PC-9 (cell line): Measurements from ENCODE around the gene JPT1. TPM values are rescaled to one million over a fixed set of nuclear protein-coding genes. Genes with fewer than 3 reads are reported as not detected.

Source experiments
- BruUV-seq: library from RNA; stranded (reverse); fragments of 400-500 nt; replicated peaks from 2 replicates; lab custom pipeline; 2021; lab: Mats Ljungman, UMichigan
- CTCF ChIA-PET: fragments of 300-600 bp; sonication (Branson Sonifier 250); formaldehyde crosslinking; loops from one replicate; lab custom pipeline; 2022; ENCODE audit warnings: antibody characterized with exemption; lab: Charles Lee
- POLR2A ChIA-PET: fragments of 300-600 bp; sonication (Branson Sonifier 250); formaldehyde crosslinking; loops from one replicate; lab custom pipeline; 2022; ENCODE audit warnings: antibody characterized with exemption; ENCODE audit not compliant: unreplicated experiment; lab: Charles Lee
- DNase-seq, 2 experiments: peaks; one replicate each; pipeline versions ENCODE4 v3.0.0 to v3.0.0-alpha.2; 2015 to 2022; ENCODE audit warnings: mixed read lengths in 1 of 2
- H2AFZ ChIP-seq: fragments of 200-600 bp; sonication (generic); 2 replicates; pipeline ENCODE4 v1.8.1; 2017; ENCODE audit warnings: antibody characterized with exemption
- H3F3A ChIP-seq: fragments of 200-600 bp; sonication (generic); 2 replicates; pipeline ENCODE4 v1.8.1; 2017; ENCODE audit warnings: antibody characterized with exemption, mild to moderate bottlenecking, low read depth; ENCODE audit not compliant: insufficient read depth
- H3K27ac ChIP-seq: fragments of 200-600 bp; sonication (generic); 2 replicates; pipeline ENCODE4 v1.6.1; 2016; ENCODE audit warnings: mixed run types
- H3K27me3 ChIP-seq: fragments of 200-600 bp; sonication (generic); 2 replicates; pipeline ENCODE4 v1.6.1; 2016; ENCODE audit warnings: low read depth, mixed run types; ENCODE audit not compliant: insufficient read depth
- H3K36me3 ChIP-seq: fragments of 200-600 bp; sonication (generic); 2 replicates; pipeline ENCODE4 v1.6.1; 2016; ENCODE audit warnings: low read depth, mixed run types
- H3K4me1 ChIP-seq: fragments of 200-600 bp; sonication (generic); replicated peaks from 2 replicates; pipeline ENCODE4 v1.6.1; 2016; ENCODE audit warnings: mixed run types; ENCODE audit not compliant: insufficient read depth
- H3K4me2 ChIP-seq: fragments of 200-600 bp; sonication (generic); 2 replicates; pipeline ENCODE4 v1.6.1; 2017; ENCODE audit warnings: mixed run types
- H3K4me3 ChIP-seq: fragments of 200-600 bp; sonication (generic); 2 replicates; pipeline ENCODE4 v1.6.1; 2016; ENCODE audit warnings: mixed run types
- H3K79me2 ChIP-seq: fragments of 200-600 bp; sonication (generic); 2 replicates; pipeline ENCODE4 v1.6.1; 2017; ENCODE audit warnings: low read depth, mixed run types
- H3K9me2 ChIP-seq: fragments of 200-600 bp; sonication (generic); 2 replicates; pipeline ENCODE4 v1.8.1; 2017; ENCODE audit warnings: mild to moderate bottlenecking; ENCODE audit not compliant: insufficient read depth
- H3K9me3 ChIP-seq: fragments of 200-600 bp; sonication (generic); 2 replicates; pipeline ENCODE4 v1.8.1; 2016; ENCODE audit warnings: low read depth; ENCODE audit not compliant: insufficient read depth
- H4K20me1 ChIP-seq: fragments of 200-600 bp; sonication (generic); 2 replicates; pipeline ENCODE4 v1.8.1; 2017; ENCODE audit not compliant: insufficient read depth
- EZH2 ChIP-seq: fragments of 200-600 bp; sonication (generic); IDR thresholded peaks from 2 replicates; pipeline ENCODE4 v1.8.0; 2017; ENCODE audit warnings: antibody characterized with exemption, low read depth
- intact Hi-C: fragments of 100-400 bp; cut with micrococcal nuclease; formaldehyde crosslinking; loops from one replicate; pipeline ENCODE4 v1.10.0; 2022; ENCODE audit not compliant: unreplicated experiment
- total RNA-seq: library from RNA; stranded (reverse); gene quantifications from 2 replicates; pipeline ENCODE4 v1.2.3, GENCODE V29; 2021
- TF ChIP-seq, protein P1 (sequence below): fragments of 200-600 bp; sonication (generic); conservative IDR thresholded peaks from 2 replicates; pipeline ENCODE4 v1.6.1; 2017; ENCODE audit warnings: mixed run types, antibody characterized with exemption, mild to moderate bottlenecking, moderate library complexity

JPT1 gene
- total RNA-seq, 1 experiment from 2014 or later = 250 TPM

- Histone ChIP-seq H3F3A (peaks cover 25% of the 10 kb centered on the region), H3K4me1 (peaks cover 24% of the 10 kb centered on the region), H3K9me2 (no peaks in the 10 kb centered on the region), H3K36me3 (peaks cover 15% of the 10 kb centered on the region), H2AFZ (no peak overlapping the region), H3K4me3 (peak overlapping the region; percentile 81; the same call in 1 of the 2 replicates), H4K20me1 (no peaks in the 10 kb centered on the region; the same call in 1 of the 2 replicates), H3K27me3 (no peaks in the 10 kb centered on the region), H3K27ac (no peak overlapping the region), H3K9me3 (no peaks in the 10 kb centered on the region), H3K79me2 (peaks cover 69% of the 10 kb centered on the region), H3K4me2 (peak overlapping the region; percentile 100)
- no TSS peak for BruUV-seq
- ChIA-PET POLR2A (interaction anchor here (0.6 kb wide), 2 partner anchors 10 to 981 kb away, joined by 5 to 6 read pairs; no protein-coding TSS in a partner anchor), CTCF (no interaction called here)
- DNase-seq = no peak
- no peak for TF ChIP-seq EZH2
- TF ChIP-seq, protein P1, sequence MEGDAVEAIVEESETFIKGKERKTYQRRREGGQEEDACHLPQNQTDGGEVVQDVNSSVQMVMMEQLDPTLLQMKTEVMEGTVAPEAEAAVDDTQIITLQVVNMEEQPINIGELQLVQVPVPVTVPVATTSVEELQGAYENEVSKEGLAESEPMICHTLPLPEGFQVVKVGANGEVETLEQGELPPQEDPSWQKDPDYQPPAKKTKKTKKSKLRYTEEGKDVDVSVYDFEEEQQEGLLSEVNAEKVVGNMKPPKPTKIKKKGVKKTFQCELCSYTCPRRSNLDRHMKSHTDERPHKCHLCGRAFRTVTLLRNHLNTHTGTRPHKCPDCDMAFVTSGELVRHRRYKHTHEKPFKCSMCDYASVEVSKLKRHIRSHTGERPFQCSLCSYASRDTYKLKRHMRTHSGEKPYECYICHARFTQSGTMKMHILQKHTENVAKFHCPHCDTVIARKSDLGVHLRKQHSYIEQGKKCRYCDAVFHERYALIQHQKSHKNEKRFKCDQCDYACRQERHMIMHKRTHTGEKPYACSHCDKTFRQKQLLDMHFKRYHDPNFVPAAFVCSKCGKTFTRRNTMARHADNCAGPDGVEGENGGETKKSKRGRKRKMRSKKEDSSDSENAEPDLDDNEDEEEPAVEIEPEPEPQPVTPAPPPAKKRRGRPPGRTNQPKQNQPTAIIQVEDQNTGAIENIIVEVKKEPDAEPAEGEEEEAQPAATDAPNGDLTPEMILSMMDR = no peak
- intact Hi-C loops = no loop called here
Observed at GRCh38 chr17:75151930-75152329, 2.4 kb downstream of the JPT1 start.

DNA sequence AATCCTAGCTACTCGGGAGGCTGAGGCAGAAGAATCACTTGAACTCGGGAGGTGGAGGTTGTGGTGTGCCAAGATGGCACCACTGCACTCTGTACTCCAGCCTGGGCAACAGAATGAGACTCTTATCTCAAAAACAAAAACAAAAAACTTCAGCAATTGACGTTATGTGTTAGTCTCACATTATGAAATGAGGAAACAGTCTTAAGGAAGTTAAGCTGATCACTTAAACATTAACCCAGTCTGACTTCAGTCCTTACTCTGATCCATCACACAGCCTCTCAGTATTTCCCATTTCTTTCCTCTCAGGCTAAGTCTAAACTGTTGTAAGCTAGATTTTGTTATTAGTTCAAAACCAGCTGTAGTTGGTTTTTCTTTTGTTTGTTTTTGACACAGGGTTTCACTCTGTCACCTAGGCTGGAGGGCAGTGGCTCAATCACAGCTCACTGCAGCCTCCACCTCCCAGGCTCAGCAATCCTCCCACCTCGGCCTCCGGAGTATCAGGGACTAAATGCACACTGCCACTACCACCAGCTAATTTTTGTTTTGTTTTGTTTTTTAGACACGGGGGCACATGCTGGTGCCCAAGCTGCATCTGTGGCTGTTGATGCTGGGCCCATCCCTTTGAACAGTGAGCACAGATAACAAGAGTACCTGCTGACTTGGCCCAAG, 6.3 kb downstream of the JPT1 start:
- Histone ChIP-seq H3K9me3 (no peaks in the 10 kb centered on the region), H3K4me2 (no peak overlapping the region), H4K20me1 (no peaks in the 10 kb centered on the region; the same call in 1 of the 2 replicates), H3F3A (peaks cover 40% of the 10 kb centered on the region; the same call in 1 of the 2 replicates), H3K79me2 (peaks cover 67% of the 10 kb centered on the region), H3K27ac (no peak overlapping the region), H3K36me3 (peaks cover 45% of the 10 kb centered on the region), H3K4me1 (peaks cover 13% of the 10 kb centered on the region), H3K9me2 (no peaks in the 10 kb centered on the region), H2AFZ (no peak overlapping the region), H3K4me3 (no peak overlapping the region), H3K27me3 (no peaks in the 10 kb centered on the region)
- intact Hi-C loops = no loop called here
- BruUV-seq = no TSS peak
- TF ChIP-seq EZH2 = no peak
- TF ChIP-seq, protein P1 = no peak
- no peak for DNase-seq
- ChIA-PET CTCF (interaction anchor here (0.9 kb wide), 1 partner anchor 187 kb away, joined by 3 read pairs; no protein-coding TSS in a partner anchor), POLR2A (no interaction called here)

GRCh38 chr17:75146592-75146991, 7.7 kb downstream of the JPT1 start:
- DNase-seq = no peak
- ChIA-PET POLR2A (no interaction called here), CTCF (no interaction called here)
- H3K27me3 ChIP-seq = no peaks in the 10 kb centered on the region
- intact Hi-C loops = no loop called here
- TF ChIP-seq EZH2 = no peak
- TF ChIP-seq, protein P1 = no peak
- no peaks in the 10 kb centered on the region for H3K9me3 ChIP-seq
- H3K4me2 ChIP-seq = no peak overlapping the region
- H3K36me3 ChIP-seq = peaks cover 56% of the 10 kb centered on the region
- no peak overlapping the region for H2AFZ ChIP-seq
- H3K4me1 ChIP-seq = 0 out of 2 replicates have a peak, but pooled peaks cover 9% of the 10 kb centered on the region
- H3K9me2 ChIP-seq = no peaks in the 10 kb centered on the region
- BruUV-seq = no TSS peak
- H4K20me1 ChIP-seq = no peaks in the 10 kb centered on the region
- H3K4me3 ChIP-seq = no peak overlapping the region
- H3F3A ChIP-seq = peaks cover 51% of the 10 kb centered on the region; the same call in 1 of the 2 replicates
- no peak overlapping the region for H3K27ac ChIP-seq
- peaks cover 58% of the 10 kb centered on the region for H3K79me2 ChIP-seq
